IMR-90 (cell line): ENCODE data around the gene TMA7. TPM values are rescaled to one million over a fixed set of nuclear protein-coding genes. Genes with fewer than 3 reads are reported as not detected.

ENCODE experiments used
- ATAC-seq: fragments of 200-7000 bp; cut with Tn5 transposase; 2 replicates; pipeline ENCODE4 v1.9.1; 2020; ENCODE audit warnings: low read depth, mild to moderate bottlenecking, moderate library complexity
- BruUV-seq: library from RNA; stranded (reverse); fragments of 400-500 nt; replicated peaks from 2 replicates; lab custom pipeline; 2021; lab: Mats Ljungman, UMichigan
- CTCF ChIA-PET: fragments of 300-600 bp; formaldehyde crosslinking; extraction: SDS; loops from one replicate; lab custom pipeline; 2021; ENCODE audit warnings: antibody characterized with exemption; lab: Yijun Ruan, JAX
- POLR2A ChIA-PET: fragments of 300-600 bp; sonication (Branson Sonifier 250); formaldehyde crosslinking; loops from one replicate; lab custom pipeline; 2022; ENCODE audit warnings: antibody characterized with exemption; ENCODE audit not compliant: unreplicated experiment; lab: Charles Lee
- DNase-seq: peaks from one replicate; pipeline ENCODE4 v3.0.0; 2013
- H2AFZ ChIP-seq: replicated peaks from 2 replicates; pipeline ENCODE3; 2013; ENCODE audit warnings: low read length, mild to moderate bottlenecking; ENCODE audit not compliant: poor library complexity
- H2AK5ac ChIP-seq: 2 replicates; pipeline ENCODE4 v1.6.1; 2013; ENCODE audit warnings: low read depth, low read length, inconsistent platforms
- H2AK9ac ChIP-seq: replicated peaks from 2 replicates; pipeline ENCODE3; 2013; ENCODE audit warnings: mild to moderate bottlenecking, low read depth, low read length, moderate library complexity; ENCODE audit not compliant: poor library complexity
- H2BK120ac ChIP-seq: 2 replicates; pipeline ENCODE4 v1.6.1; 2013; ENCODE audit warnings: low read depth, low read length, inconsistent platforms
- H2BK15ac ChIP-seq: 3 replicates; pipeline ENCODE4 v1.6.1; 2013; ENCODE audit warnings: low read depth, low read length, inconsistent platforms
- H2BK20ac ChIP-seq: 2 replicates; pipeline ENCODE4 v1.6.1; 2013; ENCODE audit warnings: low read depth, mild to moderate bottlenecking, inconsistent platforms, low read length, moderate library complexity
- H2BK5ac ChIP-seq: 2 replicates; pipeline ENCODE4 v1.6.1; 2013; ENCODE audit warnings: mild to moderate bottlenecking, low read depth, low read length, inconsistent platforms; ENCODE audit not compliant: poor library complexity, severe bottlenecking
- H3K14ac ChIP-seq: replicated peaks from 2 replicates; pipeline ENCODE4 v1.6.1; 2013; ENCODE audit warnings: low read depth, low read length, inconsistent platforms
- H3K18ac ChIP-seq: 2 replicates; pipeline ENCODE4 v1.6.1; 2013; ENCODE audit warnings: low read depth, low read length, control low read depth
- H3K23ac ChIP-seq: 2 replicates; pipeline ENCODE4 v1.6.1; 2013; ENCODE audit warnings: low read depth, low read length, inconsistent platforms
- H3K27ac ChIP-seq: 2 replicates; pipeline ENCODE4 v1.5.1; 2013; ENCODE audit warnings: mild to moderate bottlenecking, control low read depth, low read length; ENCODE audit not compliant: insufficient read depth
- H3K27me3 ChIP-seq: 2 replicates; pipeline ENCODE4 v1.6.1; 2013; ENCODE audit warnings: low read length; ENCODE audit not compliant: control insufficient read depth, insufficient read depth
- H3K36me3 ChIP-seq: 2 replicates; pipeline ENCODE4 v1.6.1; 2013; ENCODE audit warnings: low read length, mixed read lengths; ENCODE audit not compliant: control insufficient read depth, insufficient read depth
- H3K4ac ChIP-seq: 2 replicates; pipeline ENCODE4 v1.6.1; 2013; ENCODE audit warnings: low read depth, low read length, inconsistent platforms
- H3K4me1 ChIP-seq: 2 replicates; pipeline ENCODE4 v1.6.1; 2013; ENCODE audit warnings: low read length, mixed read lengths; ENCODE audit not compliant: control insufficient read depth, insufficient read depth
- H3K4me2 ChIP-seq: 2 replicates; pipeline ENCODE4 v1.6.1; 2013; ENCODE audit warnings: low read depth, mild to moderate bottlenecking, control low read depth, low read length, moderate library complexity
- H3K4me3 ChIP-seq: 2 replicates; pipeline ENCODE4 v1.5.1; 2013; ENCODE audit warnings: low read depth, mild to moderate bottlenecking, control low read depth, low read length, moderate library complexity; ENCODE audit not compliant: insufficient read depth
- H3K56ac ChIP-seq: 2 replicates; pipeline ENCODE4 v1.6.1; 2013; ENCODE audit warnings: low read length, inconsistent platforms; ENCODE audit not compliant: insufficient read depth; ENCODE audit errors: extremely low read depth
- H3K79me1 ChIP-seq, 2 experiments: 2 replicates each; pipeline ENCODE4 v1.6.1; 2013; ENCODE audit warnings: low read length in 2 of 2, inconsistent platforms in 1 of 2, low read depth in 1 of 2
- H3K9ac ChIP-seq: 2 replicates; pipeline ENCODE4 v1.6.1; 2013; ENCODE audit warnings: low read depth, low read length, control low read depth
- H3K9me1 ChIP-seq: 2 replicates; pipeline ENCODE4 v1.6.1; 2013; ENCODE audit warnings: low read length, inconsistent platforms; ENCODE audit not compliant: insufficient read depth
- H3K9me3 ChIP-seq: 2 replicates; pipeline ENCODE4 v1.6.1; 2013; ENCODE audit warnings: low read length; ENCODE audit not compliant: control insufficient read depth, insufficient read depth
- H4K20me1 ChIP-seq: 2 replicates; pipeline ENCODE4 v1.6.1; 2013; ENCODE audit warnings: low read length, inconsistent platforms; ENCODE audit not compliant: insufficient read depth
- H4K5ac ChIP-seq: 2 replicates; pipeline ENCODE4 v1.6.1; 2013; ENCODE audit warnings: mild to moderate bottlenecking, low read depth, low read length, control low read depth
- H4K8ac ChIP-seq, 2 experiments: 2 replicates each; pipeline ENCODE4 v1.6.1; 2013; ENCODE audit warnings: low read depth in 2 of 2, low read length in 2 of 2, control low read depth in 1 of 2, inconsistent platforms in 1 of 2
- H4K91ac ChIP-seq: 2 replicates; pipeline ENCODE4 v1.6.1; 2013; ENCODE audit warnings: low read depth, low read length, inconsistent platforms; ENCODE audit not compliant: insufficient read depth
- BHLHE40 ChIP-seq: fragments of 150-350 bp; IDR thresholded peaks from 2 replicates; pipeline ENCODE4 v1.6.1; 2016; ENCODE audit warnings: mild to moderate bottlenecking, low read depth, low read length
- CEBPB ChIP-seq: IDR thresholded peaks from 2 replicates; pipeline ENCODE4 v1.6.1; 2012; ENCODE audit warnings: low read depth, low read length, improper control_type of control experiment
- CHD1 ChIP-seq: IDR thresholded peaks from 2 replicates; pipeline ENCODE4 v1.6.1; 2012; ENCODE audit warnings: low read depth, low read length, improper control_type of control experiment
- CTCF ChIP-seq: conservative IDR thresholded peaks from 2 replicates; pipeline ENCODE4 v1.5.1; 2012; ENCODE audit warnings: mild to moderate bottlenecking, low read depth, low read length, improper control_type of control experiment
- ELK1 ChIP-seq: fragments of 150-350 bp; IDR thresholded peaks from 2 replicates; pipeline ENCODE4 v1.6.1; 2016; ENCODE audit warnings: low read depth, mild to moderate bottlenecking, low read length, moderate library complexity, borderline replicate concordance
- FOS ChIP-seq: fragments of 150-350 bp; IDR thresholded peaks from 2 replicates; pipeline ENCODE4 v1.6.1; 2016; ENCODE audit warnings: low read depth, low read length
- MAFK ChIP-seq: IDR thresholded peaks from 2 replicates; pipeline ENCODE4 v1.6.1; 2012; ENCODE audit warnings: low read depth, low read length, improper control_type of control experiment
- MAZ ChIP-seq: IDR thresholded peaks from 2 replicates; pipeline ENCODE4 v1.6.1; 2012; ENCODE audit warnings: low read depth, mild to moderate bottlenecking, low read length, improper control_type of control experiment, moderate library complexity, borderline replicate concordance
- MXI1 ChIP-seq: IDR thresholded peaks from 2 replicates; pipeline ENCODE4 v1.6.1; 2012; ENCODE audit warnings: low read depth, mild to moderate bottlenecking, low read length, moderate library complexity, borderline replicate concordance
- NFE2L2 ChIP-seq: fragments of 150-350 bp; IDR thresholded peaks from 2 replicates; pipeline ENCODE4 v1.6.1; 2016; ENCODE audit warnings: low read depth, mild to moderate bottlenecking, low read length
- POLR2A ChIP-seq: IDR thresholded peaks from 2 replicates; pipeline ENCODE4 v1.6.1; 2012; ENCODE audit warnings: mild to moderate bottlenecking, low read depth, low read length
- RAD21 ChIP-seq: IDR thresholded peaks from 2 replicates; pipeline ENCODE4 v1.6.1; 2012; ENCODE audit warnings: low read length, improper control_type of control experiment
- RCOR1 ChIP-seq: IDR thresholded peaks from 2 replicates; pipeline ENCODE4 v1.6.1; 2012; ENCODE audit warnings: mild to moderate bottlenecking, low read length, improper control_type of control experiment; ENCODE audit not compliant: insufficient replicate concordance
- RFX5 ChIP-seq: IDR thresholded peaks from 2 replicates; pipeline ENCODE4 v1.8.0; 2012; ENCODE audit warnings: low read depth, mild to moderate bottlenecking, low read length, moderate library complexity
- SMC3 ChIP-seq: fragments of 150-350 bp; IDR thresholded peaks from 2 replicates; pipeline ENCODE4 v1.6.1; 2016; ENCODE audit warnings: low read depth, mild to moderate bottlenecking, antibody characterized with exemption, low read length, moderate library complexity
- USF2 ChIP-seq: fragments of 150-350 bp; IDR thresholded peaks from 2 replicates; pipeline ENCODE4 v1.6.1; 2017; ENCODE audit warnings: mild to moderate bottlenecking, antibody characterized with exemption, low read length, low read depth
- WGBS, 2 experiments: methylation state at CpG; one replicate each; pipeline versions ENCODE4 v1.1.5 to v1.1.7; 2013; ENCODE audit warnings: missing lambda C conversion rate in 2 of 2; ENCODE audit not compliant: insufficient read length in 1 of 2; ENCODE audit errors: extremely low coverage in 2 of 2; 5-methylcytosine and 5-hydroxymethylcytosine counted together
- dilution Hi-C: fragments of 300-500 bp; cut with HindIII; formaldehyde crosslinking; loops from one replicate; pipeline ENCODE4 v1.14.3; 2018; ENCODE audit warnings: low sequenced_read_pairs; ENCODE audit not compliant: unreplicated experiment
- in situ Hi-C: fragments of 300-500 bp; cut with MboI; formaldehyde crosslinking; loops from 3 replicates; pipeline ENCODE4 v1.14.3; 2019; ENCODE audit warnings: low sequenced_read_pairs, inconsistent platforms, mixed read lengths
- intact Hi-C: fragments of 100-400 bp; cut with micrococcal nuclease; formaldehyde crosslinking; loops from 2 replicates; pipeline ENCODE4 v1.10.0; 2022
- polyA plus RNA-seq, 3 experiments: library from polyadenylated mRNA; depleted of rRNA; stranded (reverse); fragments of >200 nt; gene quantifications; 2 replicates each; pipeline ENCODE4 v1.2.3, GENCODE V29; 2012; ENCODE audit warnings: low replicate concordance in 1 of 3
- total RNA-seq: library from RNA; depleted of rRNA; stranded (reverse); fragments of >200 nt; gene quantifications from 2 replicates; pipeline ENCODE4 v1.2.3, GENCODE V29; 2012

The TMA7 gene
- total and polyA plus RNA-seq, 2 of the 4 experiments (the other 2 are of a cell fraction): 81.9 to 240 TPM

- Histone ChIP-seq H2BK15ac (no peak overlapping the region), H3K23ac (no peak overlapping the region), H3K4me1 (peaks cover 19% of the 10 kb centered on the region), H2AK9ac (peak overlapping the region; percentile 100), H4K91ac (no peak overlapping the region), H4K20me1 (no peaks in the 10 kb centered on the region; the same call in 1 of the 2 replicates), H3K4me2 (no peak overlapping the region), H2BK120ac (no peak overlapping the region), H3K27ac (peak overlapping the region; percentile 42), H2BK20ac (no peak overlapping the region), H3K4me3 (no peak overlapping the region), H2BK5ac (no peak overlapping the region), H3K14ac (no peak overlapping the region), H3K36me3 (peaks cover 46% of the 10 kb centered on the region), H3K9ac (no peak overlapping the region), H4K5ac (peak overlapping the region; percentile 18; the same call in 1 of the 2 replicates), H3K56ac (no peak overlapping the region), H3K18ac (no peak overlapping the region), H4K8ac (peak overlapping the region in 1 of 2 experiments; percentile 69; a peak in 1 of 4 replicates), H3K4ac (peak overlapping the region; percentile 46; the same call in 1 of the 2 replicates), H2AFZ (peak overlapping the region; percentile 93), H2AK5ac (peak overlapping the region; percentile 44), H3K27me3 (no peaks in the 10 kb centered on the region), H3K79me1 (peaks cover 0 to 37% of the 10 kb centered on the region in 2 experiments; a peak in 3 of 4 replicates), H3K9me1 (peaks cover 8% of the 10 kb centered on the region; the same call in 1 of the 2 replicates), H3K9me3 (no peaks in the 10 kb centered on the region)
- no peak for TF ChIP-seq RCOR1
- no peak for TF ChIP-seq SMC3
- no peak for TF ChIP-seq FOS
- no peak for TF ChIP-seq BHLHE40
- no peak for TF ChIP-seq MAZ
- no peak for TF ChIP-seq NFE2L2
- TF ChIP-seq POLR2A: no peak
- TF ChIP-seq RFX5: no peak
- TF ChIP-seq CEBPB: no peak
- TF ChIP-seq CHD1: no peak
- no peak for TF ChIP-seq ELK1
- TF ChIP-seq CTCF: no peak
- TF ChIP-seq MXI1: no peak
- no peak for TF ChIP-seq RAD21
- no peak for TF ChIP-seq MAFK
- TF ChIP-seq USF2: no peak
- BruUV-seq: no TSS peak
- no peak for ATAC-seq
- in situ Hi-C loops: loop anchor here (5.0 to 10.0 kb wide), 2 partner anchors 93 to 200 kb away; partner anchors contain the start of genes CELSR3 and PFKFB4
- ChIA-PET CTCF (no interaction called here), POLR2A (no interaction called here)
- intact Hi-C loops: loop anchor here (1.0 to 5.0 kb wide), 3 partner anchors 84 to 223 kb away; partner anchors contain the start of genes NCKIPSD and SLC26A6
- 97% methylated on average over 12 of the region's 17 CpGs; no CpG with 5 or more reads in 1 of the 2 experiments for WGBS, 2 experiments
- dilution Hi-C loops: no loop called here
- no peak for DNase-seq
Observed at GRCh38 chr3:48464713-48465221, 24.7 kb downstream of the TMA7 start.
